Right lobe of liver (tissue), 6 donors: Measurements from ENCODE around the gene ZNF710. TPM values are rescaled to one million over a fixed set of nuclear protein-coding genes. Genes with fewer than 3 reads are reported as not detected.
A peak's percentile ranks its signal among the peaks of the same experiment; 100 is the strongest.

Source experiments
- ATAC-seq, 4 donors: fragments of 200-7000 bp; cut with Tn5 transposase; one replicate each; pipeline ENCODE4 v1.9.1; 2020; ENCODE audit warnings: mild to moderate bottlenecking in 4 of 4, moderate library complexity in 4 of 4
- DNase-seq, 3 donors: peaks; one replicate each; pipeline ENCODE4 v3.0.0-alpha.2; 2020
- H3K27ac ChIP-seq, 3 donors: fragments of 200-600 bp; one replicate each; pipeline ENCODE4 v1.8.0; 2022
- H3K27me3 ChIP-seq, 2 donors: fragments of 200-600 bp; one replicate each; pipeline ENCODE4 v1.8.0; 2022
- H3K36me3 ChIP-seq, 4 donors: fragments of 200-600 bp; sonication (generic) in 1 of 4; one replicate each; pipeline versions ENCODE4 v1.5.1 to v1.8.0; 2017 to 2022; ENCODE audit warnings: control low read depth in 1 of 4
- H3K4me1 ChIP-seq, 4 donors: fragments of 200-600 bp; sonication (generic) in 1 of 4; one replicate each; pipeline versions ENCODE4 v1.5.1 to v1.8.0; 2017 to 2022; ENCODE audit warnings: control low read depth in 1 of 4
- H3K4me3 ChIP-seq, 3 donors: fragments of 200-600 bp; one replicate each; pipeline ENCODE4 v1.8.0; 2022
- H3K9me3 ChIP-seq, 4 donors: fragments of 200-600 bp; sonication (generic) in 1 of 4; one replicate each; pipeline versions ENCODE4 v1.5.1 to v1.8.0; 2017 to 2022; ENCODE audit warnings: control low read depth in 1 of 4
- POLR2A ChIP-seq: fragments of 450-650 bp; IDR thresholded peaks from one replicate; pipeline ENCODE4 v1.6.1; 2017; ENCODE audit warnings: antibody characterized with exemption, mild to moderate bottlenecking
- WGBS: methylation state at CpG from one replicate; pipeline ENCODE4 v1.1.6; 2018; ENCODE audit warnings: low coverage, low lambda C conversion rate; ENCODE audit not compliant: insufficient coverage; ENCODE audit errors: missing lambda C conversion rate; 5-methylcytosine and 5-hydroxymethylcytosine counted together
- intact Hi-C, 2 donors: fragments of 100-400 bp; cut with DNase I; formaldehyde crosslinking; loops; one replicate each; pipeline versions ENCODE4 v1.11.2 to v1.14.1; 2022
- total RNA-seq, 6 experiments: library from RNA; depleted of rRNA in 2 of 6; stranded (reverse); fragments of >200 nt in 2 of 6; fragmentation: NEBNext Ultra II Directional in 3 of 6; extraction: Animal tissue kit (Norgen Biotek cat#: 25700) in 3 of 6; gene quantifications; one replicate each; pipeline versions ENCODE4 v1.1.0 to v1.2.4, GENCODE V29; 2016 to 2023
- TF ChIP-seq, protein P1 (sequence below), 4 donors: fragments of 200-600 bp in 3 of 4; fragments of 450-650 bp in 1 of 4; IDR thresholded peaks; one replicate each; pipeline versions ENCODE4 v1.5.1 to v1.8.0; 2016 to 2022; ENCODE audit warnings: antibody characterized with exemption in 4 of 4, mild to moderate bottlenecking in 2 of 4
- donor health status: DM: no; HTN: yes; CAD: no.
- donor health status: DM: no; HTN: no; CAD: no.
- donor health status: DM: no; HTN: no; CAD: no.
- donor health status: DM: no; HTN: yes; CAD: no.
- donor health status: DM: no; HTN: yes; CAD: no.

ZNF710 gene
- total RNA-seq, 6 experiments from 2014 or later, result 4.7 to 17.1 (median 7.4) TPM

DNA sequence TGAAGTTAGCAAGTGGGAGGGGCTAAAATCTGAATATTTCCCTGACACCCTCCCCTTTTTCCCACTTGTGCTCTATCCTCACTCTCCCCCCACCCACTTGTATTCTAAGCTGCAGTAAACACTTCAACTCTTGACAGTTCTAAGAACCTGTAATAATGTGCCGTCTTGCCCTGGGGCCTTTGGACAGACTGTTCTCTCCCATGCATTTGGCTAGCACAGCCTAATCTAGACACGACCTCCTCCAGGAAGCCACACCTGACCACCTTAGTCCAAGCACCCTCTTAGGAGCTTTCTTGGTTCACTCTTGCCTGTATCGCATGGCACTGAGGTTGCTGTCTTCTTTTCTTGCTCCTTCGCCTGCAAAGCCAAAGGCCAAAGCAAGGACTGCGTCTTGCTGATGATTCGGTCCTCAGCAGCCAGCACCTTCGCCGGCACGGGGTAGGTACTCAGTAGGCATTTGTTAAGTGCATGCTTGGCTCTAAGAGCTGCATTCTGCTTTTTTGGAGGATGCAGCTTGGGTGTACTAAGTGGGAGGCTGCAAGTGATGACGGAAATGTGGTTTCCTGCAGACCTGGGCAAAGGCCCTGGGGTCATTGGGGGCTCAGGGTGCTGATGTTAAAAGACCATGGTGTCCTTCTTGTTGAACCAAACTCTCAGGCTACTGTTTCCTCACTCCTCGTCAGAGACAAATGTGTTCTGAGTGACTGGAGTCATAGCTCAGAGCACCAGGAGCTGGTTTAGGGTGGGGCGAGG, 2.0 kb upstream of the ZNF710 start:
- Histone ChIP-seq H3K4me3 (no peak overlapping the region), H3K4me1 (peaks cover 0 to 9% (median 0%) of the 10 kb centered on the region in 4 donors), H3K27ac (no peak overlapping the region), H3K36me3 (no peaks in the 10 kb centered on the region), H3K27me3 (no peaks in the 10 kb centered on the region), H3K9me3 (no peaks in the 10 kb centered on the region)
- no peak for TF ChIP-seq POLR2A
- TF ChIP-seq, protein P1, sequence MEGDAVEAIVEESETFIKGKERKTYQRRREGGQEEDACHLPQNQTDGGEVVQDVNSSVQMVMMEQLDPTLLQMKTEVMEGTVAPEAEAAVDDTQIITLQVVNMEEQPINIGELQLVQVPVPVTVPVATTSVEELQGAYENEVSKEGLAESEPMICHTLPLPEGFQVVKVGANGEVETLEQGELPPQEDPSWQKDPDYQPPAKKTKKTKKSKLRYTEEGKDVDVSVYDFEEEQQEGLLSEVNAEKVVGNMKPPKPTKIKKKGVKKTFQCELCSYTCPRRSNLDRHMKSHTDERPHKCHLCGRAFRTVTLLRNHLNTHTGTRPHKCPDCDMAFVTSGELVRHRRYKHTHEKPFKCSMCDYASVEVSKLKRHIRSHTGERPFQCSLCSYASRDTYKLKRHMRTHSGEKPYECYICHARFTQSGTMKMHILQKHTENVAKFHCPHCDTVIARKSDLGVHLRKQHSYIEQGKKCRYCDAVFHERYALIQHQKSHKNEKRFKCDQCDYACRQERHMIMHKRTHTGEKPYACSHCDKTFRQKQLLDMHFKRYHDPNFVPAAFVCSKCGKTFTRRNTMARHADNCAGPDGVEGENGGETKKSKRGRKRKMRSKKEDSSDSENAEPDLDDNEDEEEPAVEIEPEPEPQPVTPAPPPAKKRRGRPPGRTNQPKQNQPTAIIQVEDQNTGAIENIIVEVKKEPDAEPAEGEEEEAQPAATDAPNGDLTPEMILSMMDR (IDR thresholded peaks at IDR 0.05), result no peak
- intact Hi-C loops, result no loop called here
- 76% methylated on average over 11 of the region's 12 CpGs for WGBS
- no peak for DNase-seq
- ATAC-seq, result no peak

DNA sequence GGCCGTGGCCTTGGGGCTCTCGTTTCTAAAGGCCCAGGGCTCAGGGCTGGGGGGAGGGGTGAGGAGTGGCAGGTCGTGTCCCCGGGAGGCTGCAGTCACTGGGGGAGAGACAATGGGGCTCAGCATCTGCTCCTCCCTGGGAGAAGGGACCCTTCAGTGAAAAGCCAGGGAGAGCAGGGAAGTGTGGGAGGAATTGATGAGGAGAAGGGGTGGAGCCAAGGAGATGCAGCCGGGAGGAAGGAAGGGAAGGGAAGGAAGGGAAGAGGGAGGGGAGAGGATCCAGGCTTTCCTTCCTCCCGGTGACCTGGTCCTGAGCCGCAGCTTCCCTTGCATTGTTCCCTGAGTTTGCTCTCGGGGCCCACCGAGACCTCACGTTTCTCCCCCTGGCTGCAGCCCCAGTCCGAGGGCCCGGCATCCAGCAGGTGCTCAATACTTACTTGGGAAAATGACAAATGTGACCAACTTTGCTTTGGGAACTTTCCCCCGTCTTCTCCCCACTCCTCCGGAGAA, 1.4 kb upstream of the ZNF710 start:
- Histone ChIP-seq H3K36me3 (no peaks in the 10 kb centered on the region), H3K4me1 (peaks cover 0 to 9% (median 0%) of the 10 kb centered on the region in 4 donors), H3K9me3 (no peaks in the 10 kb centered on the region), H3K27ac (peak overlapping the region; percentile 64 to 87 (median 82)), H3K27me3 (no peaks in the 10 kb centered on the region), H3K4me3 (peak overlapping the region in 1 of 3 donors; percentile 79)
- ATAC-seq, result no peak
- WGBS, result 35% methylated on average over 4 of the region's 14 CpGs
- no peak for DNase-seq
- intact Hi-C loops, result no loop called here
- TF ChIP-seq, protein P1 (IDR thresholded peaks at IDR 0.05), result no peak
- TF ChIP-seq POLR2A, result no peak

DNA sequence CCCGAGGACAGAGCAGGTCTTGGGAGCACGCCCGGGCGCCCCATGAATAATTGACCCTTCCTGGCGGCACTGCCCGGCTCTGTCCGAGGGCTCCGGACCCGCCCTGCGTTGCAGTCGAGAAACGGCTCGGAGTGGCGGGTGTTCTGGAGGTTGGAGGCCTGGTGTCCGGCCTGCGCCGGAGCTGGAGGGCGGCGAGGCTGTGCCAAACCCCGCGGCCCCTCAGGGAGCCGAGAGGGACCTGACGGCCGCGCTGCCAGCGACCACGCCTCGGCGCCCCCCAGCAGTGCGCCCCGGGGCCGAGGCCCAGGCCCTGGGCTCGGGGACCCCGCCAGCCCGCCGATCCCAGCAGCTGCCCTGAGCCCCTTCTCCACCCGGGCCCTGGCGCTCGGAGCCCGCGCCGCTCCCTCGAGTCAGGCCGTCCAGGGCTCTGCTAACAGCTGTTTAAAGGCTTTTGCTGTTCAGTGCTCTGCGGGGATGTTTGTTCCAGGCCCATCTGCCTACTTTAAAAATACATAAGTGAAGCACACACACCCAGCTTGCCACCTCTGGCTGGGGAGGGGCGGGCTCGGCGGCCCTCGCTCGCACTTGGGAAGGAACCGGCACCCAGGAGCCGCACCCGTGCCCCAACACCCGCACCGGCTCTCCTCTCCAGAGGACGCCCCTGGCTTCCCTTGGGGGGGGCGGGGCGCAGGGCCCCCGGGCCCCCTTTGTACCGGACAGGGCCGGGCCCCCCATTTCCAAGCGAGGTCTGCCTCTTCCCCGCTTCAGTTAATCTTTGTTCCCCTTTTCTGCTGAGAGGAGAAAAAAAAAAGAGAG, 730 bp upstream of the ZNF710 start:
- WGBS, result 31% methylated on average over 11 of the region's 63 CpGs
- H3K27me3 ChIP-seq, result no peaks in the 10 kb centered on the region
- no peaks in the 10 kb centered on the region for H3K36me3 ChIP-seq
- ATAC-seq, result peak in 1 of 4 donors; percentile 1
- DNase-seq, result no peak
- H3K9me3 ChIP-seq, result no peaks in the 10 kb centered on the region
- TF ChIP-seq, protein P1 (IDR thresholded peaks at IDR 0.05), result no peak
- peak overlapping the region; percentile 42 to 79 (median 50) for H3K4me3 ChIP-seq
- H3K4me1 ChIP-seq, result peaks cover 0 to 11% (median 0%) of the 10 kb centered on the region in 4 donors
- peak overlapping the region; percentile 64 to 87 (median 82) for H3K27ac ChIP-seq
- intact Hi-C loops, result no loop called here

- H3K36me3 ChIP-seq, result no peaks in the 10 kb centered on the region
- ATAC-seq, result peak; percentile 9 to 54 (median 52)
- no peaks in the 10 kb centered on the region for H3K9me3 ChIP-seq
- 0% methylated on average over 33 of the region's 89 CpGs for WGBS
- H3K4me3 ChIP-seq, result peak overlapping the region; percentile 72 to 79 (median 77)
- peaks cover 0 to 22% (median 0%) of the 10 kb centered on the region in 4 donors for H3K4me1 ChIP-seq
- TF ChIP-seq, protein P1 (IDR thresholded peaks at IDR 0.05), result no peak
- peak; percentile 36 for TF ChIP-seq POLR2A
- H3K27ac ChIP-seq, result peak overlapping the region; percentile 84 to 98 (median 87)
- H3K27me3 ChIP-seq, result no peaks in the 10 kb centered on the region
- peak; percentile 72 to 73 (median 72) for DNase-seq
- intact Hi-C loops, result no loop called here
These were observed 731 bp downstream of the ZNF710 start for GRCh38 chr15:90001683-90002427.
